Ovary (tissue), 3 donors: ENCODE measurements around the gene CNBP.

Experiments
- EP300 ChIP-seq: sonication (generic); formaldehyde crosslinking; IDR thresholded peaks from one replicate; pipeline ENCODE4 v1.6.1; 2017; ENCODE audit warnings: antibody characterized with exemption
- TF ChIP-seq, protein P1 (sequence below), 3 donors: fragments of 450-650 bp in 2 of 3; fragments of 200-600 bp in 1 of 3; IDR thresholded peaks; one replicate each; pipeline versions ENCODE4 v1.5.1 to v1.8.0; 2016 to 2022; ENCODE audit warnings: antibody characterized with exemption in 3 of 3, mild to moderate bottlenecking in 1 of 3
- donor health status: DM: no; HTN: no; CAD: no.

DNA sequence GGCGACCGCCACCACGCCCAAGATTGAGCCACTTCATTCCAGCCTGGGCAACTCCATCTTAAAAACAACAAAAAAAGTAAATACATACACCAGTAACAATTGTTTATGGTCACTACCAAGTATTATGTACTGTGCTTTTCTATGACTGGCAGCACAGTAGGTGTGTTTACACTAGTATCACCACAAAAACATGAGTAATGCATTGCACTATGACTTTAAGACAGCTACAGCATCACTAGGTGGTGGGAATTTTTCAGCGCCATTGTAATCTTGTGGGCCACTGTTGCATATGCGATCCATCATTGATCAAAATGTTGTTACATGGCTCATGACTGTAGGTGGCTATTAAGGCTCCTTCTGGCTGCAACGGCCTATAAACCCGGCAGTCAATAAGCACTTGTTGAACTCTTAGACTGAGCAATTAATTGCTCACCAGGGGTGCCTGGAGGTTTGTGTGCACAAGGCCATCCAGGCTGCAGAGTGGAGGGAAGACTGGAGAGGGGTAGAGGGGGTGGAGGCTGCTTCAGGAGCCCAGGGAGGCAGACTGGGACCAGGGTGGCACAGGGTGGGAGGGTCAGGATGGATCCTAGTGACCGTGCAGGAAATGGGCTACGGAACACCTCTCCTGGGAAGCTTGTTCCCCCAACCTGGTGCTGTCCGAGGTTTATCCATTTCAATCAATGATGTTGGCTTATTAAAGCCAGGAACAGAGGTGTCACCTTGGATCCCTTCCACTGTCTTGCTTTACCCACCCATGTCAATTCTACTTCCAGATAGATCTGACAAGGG is 47.8 kb upstream of the CNBP start:
- TF ChIP-seq, protein P1, sequence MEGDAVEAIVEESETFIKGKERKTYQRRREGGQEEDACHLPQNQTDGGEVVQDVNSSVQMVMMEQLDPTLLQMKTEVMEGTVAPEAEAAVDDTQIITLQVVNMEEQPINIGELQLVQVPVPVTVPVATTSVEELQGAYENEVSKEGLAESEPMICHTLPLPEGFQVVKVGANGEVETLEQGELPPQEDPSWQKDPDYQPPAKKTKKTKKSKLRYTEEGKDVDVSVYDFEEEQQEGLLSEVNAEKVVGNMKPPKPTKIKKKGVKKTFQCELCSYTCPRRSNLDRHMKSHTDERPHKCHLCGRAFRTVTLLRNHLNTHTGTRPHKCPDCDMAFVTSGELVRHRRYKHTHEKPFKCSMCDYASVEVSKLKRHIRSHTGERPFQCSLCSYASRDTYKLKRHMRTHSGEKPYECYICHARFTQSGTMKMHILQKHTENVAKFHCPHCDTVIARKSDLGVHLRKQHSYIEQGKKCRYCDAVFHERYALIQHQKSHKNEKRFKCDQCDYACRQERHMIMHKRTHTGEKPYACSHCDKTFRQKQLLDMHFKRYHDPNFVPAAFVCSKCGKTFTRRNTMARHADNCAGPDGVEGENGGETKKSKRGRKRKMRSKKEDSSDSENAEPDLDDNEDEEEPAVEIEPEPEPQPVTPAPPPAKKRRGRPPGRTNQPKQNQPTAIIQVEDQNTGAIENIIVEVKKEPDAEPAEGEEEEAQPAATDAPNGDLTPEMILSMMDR (IDR thresholded peaks at IDR 0.05) = no peak
- no peak for TF ChIP-seq EP300
